ENCODE results near the gene HIVEP2. TPM values are rescaled to one million over a fixed set of nuclear protein-coding genes. Genes with fewer than 3 reads are reported as not detected.

The HIVEP2 gene
- total RNA-seq, 1 experiment from 2014 or later: 10.3 TPM

DNA sequence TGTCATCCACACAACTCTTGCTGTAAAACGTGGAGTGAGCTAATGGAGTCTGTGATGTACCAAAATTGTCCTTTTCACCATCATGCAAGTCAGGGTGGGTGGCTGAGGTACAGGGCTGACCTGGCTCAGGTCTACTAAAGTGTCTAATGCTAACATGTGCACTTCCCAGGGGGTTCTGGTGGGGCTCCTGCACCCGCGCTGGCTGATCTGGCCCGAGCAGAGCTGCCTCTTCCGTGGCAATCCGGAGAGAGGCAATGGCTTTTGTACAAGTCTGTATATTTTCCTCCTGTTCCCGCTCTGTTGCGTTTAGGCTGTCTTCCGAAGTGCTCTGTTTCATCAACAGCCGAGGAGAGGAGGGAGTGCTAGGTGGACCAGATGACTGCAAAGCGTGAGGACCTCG is 191.8 kb downstream of the HIVEP2 start:
- H3K36me3 ChIP-seq (ENCODE audit: control insufficient read depth, insufficient read depth, low read length): no peaks in the 10 kb centered on the region
- TF ChIP-seq, protein P1, sequence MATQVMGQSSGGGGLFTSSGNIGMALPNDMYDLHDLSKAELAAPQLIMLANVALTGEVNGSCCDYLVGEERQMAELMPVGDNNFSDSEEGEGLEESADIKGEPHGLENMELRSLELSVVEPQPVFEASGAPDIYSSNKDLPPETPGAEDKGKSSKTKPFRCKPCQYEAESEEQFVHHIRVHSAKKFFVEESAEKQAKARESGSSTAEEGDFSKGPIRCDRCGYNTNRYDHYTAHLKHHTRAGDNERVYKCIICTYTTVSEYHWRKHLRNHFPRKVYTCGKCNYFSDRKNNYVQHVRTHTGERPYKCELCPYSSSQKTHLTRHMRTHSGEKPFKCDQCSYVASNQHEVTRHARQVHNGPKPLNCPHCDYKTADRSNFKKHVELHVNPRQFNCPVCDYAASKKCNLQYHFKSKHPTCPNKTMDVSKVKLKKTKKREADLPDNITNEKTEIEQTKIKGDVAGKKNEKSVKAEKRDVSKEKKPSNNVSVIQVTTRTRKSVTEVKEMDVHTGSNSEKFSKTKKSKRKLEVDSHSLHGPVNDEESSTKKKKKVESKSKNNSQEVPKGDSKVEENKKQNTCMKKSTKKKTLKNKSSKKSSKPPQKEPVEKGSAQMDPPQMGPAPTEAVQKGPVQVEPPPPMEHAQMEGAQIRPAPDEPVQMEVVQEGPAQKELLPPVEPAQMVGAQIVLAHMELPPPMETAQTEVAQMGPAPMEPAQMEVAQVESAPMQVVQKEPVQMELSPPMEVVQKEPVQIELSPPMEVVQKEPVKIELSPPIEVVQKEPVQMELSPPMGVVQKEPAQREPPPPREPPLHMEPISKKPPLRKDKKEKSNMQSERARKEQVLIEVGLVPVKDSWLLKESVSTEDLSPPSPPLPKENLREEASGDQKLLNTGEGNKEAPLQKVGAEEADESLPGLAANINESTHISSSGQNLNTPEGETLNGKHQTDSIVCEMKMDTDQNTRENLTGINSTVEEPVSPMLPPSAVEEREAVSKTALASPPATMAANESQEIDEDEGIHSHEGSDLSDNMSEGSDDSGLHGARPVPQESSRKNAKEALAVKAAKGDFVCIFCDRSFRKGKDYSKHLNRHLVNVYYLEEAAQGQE (IDR thresholded peaks at IDR 0.05; ENCODE audit: insufficient read depth in 1 of 2, low read depth in 2 of 2, low read length in 1 of 2): no peak
- TF ChIP-seq TCF7L2 (IDR thresholded peaks at IDR 0.05; ENCODE audit: low read depth, low read length) (no peak), CTCF (IDR thresholded peaks at IDR 0.05) (no peak), POLR2AphosphoS5 (IDR thresholded peaks at IDR 0.05; ENCODE audit: low read depth, low read length) (no peak), SIN3A (IDR thresholded peaks at IDR 0.05; ENCODE audit: borderline replicate concordance, insufficient read depth, low read depth, low read length) (no peak)
- POLR2A ChIA-PET: no interaction called here
- ATAC-seq: no peak
- intact Hi-C loops (cut with micrococcal nuclease; ENCODE audit: unreplicated experiment): no loop called here
- no TSS peak for BruUV-seq (replicated peaks)
- no peaks in the 10 kb centered on the region for H3K9me3 ChIP-seq (ENCODE audit: control insufficient read depth, insufficient read depth, low read depth, low read length)
- no peaks in the 10 kb centered on the region for H3K27me3 ChIP-seq (ENCODE audit: control insufficient read depth, insufficient read depth, low read length)
- H3K4me3 ChIP-seq (ENCODE audit: low read depth in 2 of 2, low read length in 2 of 2): no peak overlapping the region
- DNase-seq (ENCODE audit: low read depth, low spot score): no peak
- in situ Hi-C loops (cut with HindIII; ENCODE audit: low pct_unique_long_range_greater_than_20kb, low sequenced_read_pairs): no loop called here
- H3K4me1 ChIP-seq (ENCODE audit: control insufficient read depth, insufficient read depth, low read length): no peaks in the 10 kb centered on the region
- CTCF ChIA-PET: no interaction called here
- H3K27ac ChIP-seq (ENCODE audit: low read length): no peak overlapping the region

DNA sequence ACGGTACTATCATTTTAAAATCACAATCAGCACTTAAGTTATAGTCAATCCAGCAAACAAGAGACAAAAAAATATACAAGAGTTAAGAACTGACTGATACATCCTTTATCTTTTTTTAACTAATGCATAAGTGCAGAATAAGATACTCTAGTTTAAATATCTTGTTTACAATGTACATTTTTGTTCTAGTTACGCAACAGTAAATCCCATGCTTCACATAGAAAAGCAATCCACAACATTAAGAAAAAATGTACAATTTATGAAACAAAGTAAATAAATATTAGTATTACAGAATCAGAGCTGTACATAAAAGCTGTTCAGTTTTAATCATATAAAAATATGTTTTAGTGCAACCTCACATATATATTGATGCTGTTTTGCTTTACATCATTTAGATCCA is 192.6 kb downstream of the HIVEP2 start:
- no TSS peak for BruUV-seq (replicated peaks)
- Histone ChIP-seq H3K27me3 (ENCODE audit: control insufficient read depth, insufficient read depth, low read length) (no peaks in the 10 kb centered on the region), H3K9me3 (ENCODE audit: control insufficient read depth, insufficient read depth, low read depth, low read length) (no peaks in the 10 kb centered on the region), H3K36me3 (ENCODE audit: control insufficient read depth, insufficient read depth, low read length) (no peaks in the 10 kb centered on the region), H3K4me1 (ENCODE audit: control insufficient read depth, insufficient read depth, low read length) (no peaks in the 10 kb centered on the region), H3K27ac (ENCODE audit: low read length) (no peak overlapping the region), H3K4me3 (ENCODE audit: low read depth in 2 of 2, low read length in 2 of 2) (no peak overlapping the region)
- intact Hi-C loops (cut with micrococcal nuclease; ENCODE audit: unreplicated experiment): no loop called here
- ChIA-PET CTCF (no interaction called here), POLR2A (no interaction called here)
- ATAC-seq (no peak), DNase-seq (ENCODE audit: low read depth, low spot score) (no peak)
- in situ Hi-C loops (cut with HindIII; ENCODE audit: low pct_unique_long_range_greater_than_20kb, low sequenced_read_pairs): no loop called here
- TF ChIP-seq CTCF (IDR thresholded peaks at IDR 0.05): no peak
- TF ChIP-seq, protein P1 (IDR thresholded peaks at IDR 0.05; ENCODE audit: insufficient read depth in 1 of 2, low read depth in 2 of 2, low read length in 1 of 2): no peak

All from Panc1 (cell line).